GM18907 (cell line): Measurements from ENCODE around the gene MUS81.
"Not testable (repeated sequence)": the region's sequence is repeated elsewhere in the genome, so short reads cannot be mapped to it uniquely, and the experiment has no call there.

Source experiments
- ATAC-seq: cut with Tn5 transposase; IDR thresholded peaks from one replicate; pipeline ENCODE4 v1.9.1; 2021; ENCODE audit warnings: mild to moderate bottlenecking, moderate library complexity; ENCODE audit not compliant: unreplicated experiment

Gene MUS81

GRCh38 chr11:65847746-65848145 lies 12.5 kb upstream of the MUS81 start:
- no peak for ATAC-seq

- not testable (repeated sequence) for ATAC-seq
These were observed 11.5 kb upstream of the MUS81 start for GRCh38 chr11:65848693-65849092.

- no peak for ATAC-seq
These were observed 10.9 kb upstream of the MUS81 start for GRCh38 chr11:65849366-65849765.

GRCh38 chr11:65849771-65850216 lies 10.4 kb upstream of the MUS81 start:
- no peak for ATAC-seq

GRCh38 chr11:65850217-65851082 lies 9.8 kb upstream of the MUS81 start:
- no peak for ATAC-seq

- no peak for ATAC-seq
These were observed 9.1 kb upstream of the MUS81 start for GRCh38 chr11:65851083-65851579.

GRCh38 chr11:65851811-65852507 lies 8.3 kb upstream of the MUS81 start:
- no peak for ATAC-seq

- ATAC-seq: no peak
These were observed 7.6 kb upstream of the MUS81 start for GRCh38 chr11:65852508-65853245.

- no peak for ATAC-seq
These were observed 6.8 kb upstream of the MUS81 start for GRCh38 chr11:65853246-65853979.

- ATAC-seq: no peak
These were observed 6.1 kb upstream of the MUS81 start for GRCh38 chr11:65854161-65854592.

- no peak for ATAC-seq
These were observed 5.1 kb upstream of the MUS81 start for GRCh38 chr11:65854852-65855837.

GRCh38 chr11:65855927-65856363 lies 4.3 kb upstream of the MUS81 start:
- ATAC-seq: no peak

- ATAC-seq: peak; percentile 29
These were observed 3.3 kb upstream of the MUS81 start for GRCh38 chr11:65856689-65857499.

- ATAC-seq: peak; percentile 7
These were observed 2.8 kb upstream of the MUS81 start for GRCh38 chr11:65857500-65857852.

GRCh38 chr11:65857853-65858680 lies 2.2 kb upstream of the MUS81 start, which contains the start of gene CFL1:
TSS of gene CFL1 (minus strand) at chr11:65858180. CDS start at chr11:65858099, 81 bp downstream.
- ATAC-seq: peak; percentile 48

- ATAC-seq: no peak
These were observed 1.5 kb upstream of the MUS81 start for GRCh38 chr11:65858681-65859087.

- ATAC-seq: peak; percentile 58
These were observed 980 bp upstream of the MUS81 start for GRCh38 chr11:65859095-65859811.
